HG03469 (cell line): ENCODE data around the gene PRKAR2B.
"Not testable (repeated sequence)": the region's sequence is repeated elsewhere in the genome, so short reads cannot be mapped to it uniquely, and the experiment has no call there.

Experiments used
- ATAC-seq: cut with Tn5 transposase; IDR thresholded peaks from one replicate; pipeline ENCODE4 v1.9.1; 2021; ENCODE audit warnings: mild to moderate bottlenecking, moderate library complexity, moderate number of reproducible peaks; ENCODE audit not compliant: unreplicated experiment

Gene PRKAR2B

DNA sequence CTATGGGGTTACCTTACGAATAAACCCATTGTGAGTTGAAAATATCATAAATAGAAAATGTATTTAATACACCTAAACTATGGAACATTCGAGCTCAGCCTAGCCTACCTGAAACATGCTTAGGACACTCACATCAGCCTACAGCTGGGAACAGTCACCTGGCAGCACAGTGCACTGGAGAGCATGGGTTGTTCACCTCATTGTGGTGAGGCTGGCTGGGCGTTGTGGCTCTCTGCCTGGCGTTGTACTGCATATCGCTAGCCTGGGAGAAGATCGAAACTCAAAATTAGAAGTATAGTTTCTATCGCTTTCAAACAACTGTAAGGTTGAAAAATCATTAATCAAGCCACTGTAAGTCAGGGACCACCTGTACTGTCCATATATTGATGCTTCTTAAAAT, 107.0 kb downstream of the PRKAR2B start:
- no peak for ATAC-seq

- ATAC-seq, result no peak
These were observed 107.5 kb downstream of the PRKAR2B start for GRCh38 chr7:107152011-107152410.

GRCh38 chr7:107154826-107155225, 110.3 kb downstream of the PRKAR2B start:
- no peak for ATAC-seq

DNA sequence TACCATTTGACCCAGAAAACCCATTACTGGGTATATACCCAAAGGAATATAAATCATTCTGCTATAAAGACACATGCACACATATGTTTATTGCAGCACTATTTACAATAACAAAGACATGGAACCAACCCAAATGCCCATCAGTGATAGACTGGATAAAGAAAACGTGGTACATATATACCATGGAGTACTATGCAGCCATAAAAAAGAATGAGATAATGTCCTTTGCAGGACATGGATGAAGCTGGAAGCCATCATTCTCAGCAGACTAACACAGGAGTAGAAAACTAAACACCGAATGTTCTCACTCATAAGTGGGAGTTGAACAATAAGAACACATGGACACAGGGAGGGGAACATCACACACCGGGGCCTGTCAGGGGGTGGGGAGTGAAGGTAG, 111.2 kb downstream of the PRKAR2B start:
- ATAC-seq, result not testable (repeated sequence)

GRCh38 chr7:107157091-107157490, 112.6 kb downstream of the PRKAR2B start:
- ATAC-seq, result no peak

DNA sequence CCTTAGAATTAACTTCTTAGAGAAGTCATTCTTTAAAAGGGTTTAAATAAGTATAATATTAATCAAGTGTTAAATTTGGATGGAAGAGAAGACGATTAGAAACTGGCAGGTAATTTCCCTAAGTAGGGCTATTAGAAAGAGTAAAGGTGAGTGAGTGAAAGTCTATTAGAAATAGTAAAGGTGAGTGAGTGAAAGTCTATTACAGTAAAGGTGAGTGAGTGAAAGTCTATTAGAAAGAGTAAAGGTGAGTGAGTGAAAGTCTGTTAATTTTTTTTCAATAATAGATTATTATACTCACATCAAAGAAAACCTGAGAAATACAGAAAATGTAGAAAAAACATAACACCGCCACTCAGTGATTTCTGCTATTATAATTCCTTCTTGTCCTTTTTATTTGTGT, 113.5 kb downstream of the PRKAR2B start:
- no peak for ATAC-seq

- no peak for ATAC-seq
These were observed 115.9 kb downstream of the PRKAR2B start for GRCh38 chr7:107160389-107160788.

- ATAC-seq, result no peak
These were observed 116.9 kb downstream of the PRKAR2B start for GRCh38 chr7:107161415-107161814.

DNA sequence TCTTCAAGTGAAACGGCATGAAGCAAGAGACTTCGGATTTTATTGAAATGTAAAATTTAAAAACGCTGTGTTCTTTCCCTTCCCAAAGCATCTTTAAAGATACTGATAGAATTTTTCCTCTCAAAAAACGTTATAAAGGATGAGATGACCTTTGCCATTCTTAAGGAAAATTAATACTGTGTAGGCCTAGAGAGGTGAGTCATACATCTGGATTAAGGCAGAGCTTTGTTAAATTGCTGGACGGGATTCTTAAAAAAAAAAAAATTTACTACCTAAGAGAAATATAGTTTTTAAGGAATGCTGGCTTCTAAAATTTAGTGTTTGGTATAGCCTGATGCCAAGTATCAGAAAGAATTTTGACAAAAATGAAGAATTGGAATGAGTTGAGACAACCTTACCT, 118.0 kb downstream of the PRKAR2B start:
- no peak for ATAC-seq

DNA sequence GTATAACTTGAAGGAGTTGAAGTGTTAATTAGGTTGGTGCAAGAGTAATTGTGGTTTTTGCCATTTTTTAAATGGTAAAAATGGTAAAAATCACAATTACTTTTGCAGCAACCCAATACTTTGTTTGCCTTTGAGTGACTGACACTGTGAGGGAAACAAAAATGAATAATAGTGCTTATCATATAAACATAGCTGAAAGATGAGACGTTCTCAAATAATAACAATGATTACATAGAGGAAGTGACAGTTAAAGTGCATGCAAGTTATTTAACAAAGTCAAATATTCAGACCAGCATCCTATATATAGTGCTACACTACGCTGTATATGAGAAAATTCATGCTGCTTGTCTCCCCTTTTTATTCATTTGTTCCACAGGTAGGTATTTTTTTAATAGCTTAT, 119.6 kb downstream of the PRKAR2B start:
- no peak for ATAC-seq

GRCh38 chr7:107165341-107165740, 120.8 kb downstream of the PRKAR2B start:
- ATAC-seq, result no peak

- ATAC-seq, result no peak
These were observed 122.4 kb downstream of the PRKAR2B start for GRCh38 chr7:107166736-107167426.

DNA sequence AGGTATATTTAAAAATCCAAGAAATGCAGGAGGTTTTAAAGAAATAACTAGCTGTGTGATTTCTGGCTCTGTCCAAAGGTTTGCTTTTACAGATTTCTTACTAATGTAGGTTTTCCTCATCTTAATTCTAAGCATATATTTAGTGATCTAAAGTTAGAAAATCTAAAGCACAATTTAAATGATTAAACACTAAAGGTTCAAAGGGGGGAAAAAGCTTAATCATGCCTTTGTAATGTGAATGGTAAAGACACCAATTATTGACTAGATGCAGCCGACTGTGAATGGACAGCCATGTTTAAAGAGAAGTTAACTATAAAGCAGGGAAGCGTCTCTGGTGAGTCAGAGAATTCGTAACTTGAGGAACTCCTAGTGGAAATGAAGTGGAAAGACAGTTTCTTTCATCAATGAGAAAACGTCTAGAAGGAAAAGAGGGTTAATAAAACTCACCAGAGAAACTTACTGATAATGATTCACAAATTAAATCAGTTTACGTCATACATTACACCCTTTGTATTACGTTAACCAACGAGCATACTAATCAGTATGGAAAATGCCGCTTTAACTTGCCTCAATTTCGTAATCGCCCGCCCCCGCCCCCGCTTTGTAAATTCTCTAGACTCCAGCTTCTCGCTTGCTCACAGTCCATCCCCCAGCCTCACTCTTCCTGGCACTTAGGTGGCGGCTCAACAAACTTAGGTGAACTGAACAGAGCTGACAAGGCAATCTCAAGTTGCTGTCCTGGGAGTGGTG, 123.2 kb downstream of the PRKAR2B start:
- no peak for ATAC-seq

- ATAC-seq, result peak; percentile 78
These were observed 124.0 kb downstream of the PRKAR2B start, which contains the start of gene HBP1 for GRCh38 chr7:107168233-107169119. HBP1 (plus strand) TSS chr7:107169003; CDS start chr7:107179894, 10,891 bp downstream.

DNA sequence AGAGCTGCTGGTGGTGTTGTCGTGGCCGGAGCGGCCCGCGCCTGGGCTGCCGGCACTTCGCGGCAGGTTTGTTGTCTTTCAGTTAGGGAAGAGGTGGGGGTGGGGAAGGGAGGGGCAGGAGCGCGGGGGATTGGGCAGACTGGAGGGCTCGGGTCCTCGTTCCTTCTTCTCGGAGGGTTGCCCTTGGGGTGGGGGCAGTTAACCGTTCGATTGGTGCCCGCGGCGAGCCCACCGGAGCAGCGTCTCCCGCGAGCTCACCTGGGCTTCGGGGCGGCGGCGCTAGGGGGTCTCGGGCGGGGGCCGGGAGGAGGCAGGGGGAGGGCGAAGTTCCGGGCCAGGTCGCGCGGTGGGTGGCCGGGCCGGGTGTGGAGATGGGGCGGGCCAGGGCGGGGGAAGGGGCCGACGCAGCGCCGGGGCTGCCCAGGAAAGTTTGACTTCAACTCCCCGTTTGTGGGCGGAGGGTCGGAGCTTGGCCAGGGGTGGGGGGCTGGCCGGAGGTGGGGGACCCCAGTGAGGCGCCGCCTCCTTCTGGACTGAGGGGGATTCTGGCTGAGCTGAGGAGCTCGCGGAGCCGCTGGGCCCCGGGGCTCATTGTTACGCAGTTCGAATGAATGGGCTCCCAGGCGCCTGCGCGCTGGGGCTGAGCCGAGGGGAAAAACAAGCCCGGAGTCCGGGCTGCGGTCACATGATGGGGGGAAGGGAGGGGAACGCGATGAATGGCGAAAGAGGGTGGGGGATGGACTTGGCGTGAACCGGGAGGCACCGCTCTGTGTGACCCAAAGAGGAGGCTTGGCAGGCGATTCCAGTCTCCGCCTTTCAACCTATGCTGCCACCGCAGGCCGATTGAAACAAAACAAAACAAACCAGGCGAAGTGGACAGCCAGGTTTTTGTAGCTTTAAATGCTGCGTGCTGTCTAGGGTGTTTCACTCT, 124.9 kb downstream of the PRKAR2B start:
- ATAC-seq, result peak; percentile 13

DNA sequence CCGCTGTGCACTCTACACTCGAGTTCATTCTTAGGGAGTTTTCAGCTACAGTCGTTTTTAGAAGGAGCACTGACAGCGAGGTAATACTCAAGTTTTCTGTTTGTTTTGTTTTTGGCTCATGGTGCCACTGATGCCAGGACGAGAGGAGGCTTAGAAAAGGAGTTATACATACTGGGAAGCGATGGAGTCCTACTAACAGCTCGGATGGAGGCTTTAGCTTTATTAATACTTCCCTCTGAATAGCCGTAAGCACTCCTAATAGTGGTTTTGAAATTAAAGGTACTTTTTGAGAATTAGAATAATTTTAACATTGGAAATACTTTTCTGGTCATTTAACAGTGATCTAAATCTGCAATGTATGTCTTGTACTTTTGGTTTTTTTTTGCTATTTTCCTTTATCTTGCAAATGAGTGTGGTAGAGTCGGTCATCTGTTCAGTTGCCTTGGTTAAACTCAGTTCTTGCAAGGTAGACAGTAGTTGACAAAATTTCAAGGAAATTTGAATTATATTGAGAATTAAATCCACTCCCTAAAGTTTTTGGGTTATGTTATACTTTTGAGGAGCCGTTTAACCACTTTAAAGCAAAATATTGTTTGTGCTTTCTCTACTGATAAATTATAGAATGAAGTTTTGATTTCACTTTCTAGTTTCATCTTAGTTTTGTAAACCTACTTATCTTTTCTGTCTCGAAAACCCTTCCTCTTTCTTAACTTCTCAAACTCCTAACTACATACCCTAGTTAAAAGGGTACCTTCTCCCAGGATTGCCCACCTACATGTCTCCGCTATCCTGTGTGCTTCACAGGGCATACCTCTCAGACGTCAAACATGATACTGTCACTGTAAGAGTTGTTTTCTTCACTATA, 125.8 kb downstream of the PRKAR2B start:
- no peak for ATAC-seq

DNA sequence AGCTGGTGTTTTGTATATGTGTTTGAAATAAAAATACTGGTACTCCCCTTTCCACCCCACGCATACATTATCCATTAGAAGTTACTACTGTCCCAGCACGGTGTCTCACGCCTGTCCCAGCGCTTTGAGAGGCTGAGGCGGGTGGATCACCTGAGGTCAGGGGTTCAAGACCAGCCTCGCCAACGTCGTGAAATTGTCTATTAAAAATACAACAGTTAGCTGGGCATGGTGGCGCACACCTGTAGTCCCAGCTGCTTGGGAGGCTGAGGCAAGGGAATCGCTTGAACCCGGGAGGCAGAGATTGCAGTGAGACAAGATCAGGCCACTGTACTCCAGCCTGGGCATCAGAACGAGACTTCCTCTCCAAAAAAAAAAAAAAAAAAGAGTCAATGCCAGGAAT, 127.0 kb downstream of the PRKAR2B start:
- ATAC-seq, result no peak

DNA sequence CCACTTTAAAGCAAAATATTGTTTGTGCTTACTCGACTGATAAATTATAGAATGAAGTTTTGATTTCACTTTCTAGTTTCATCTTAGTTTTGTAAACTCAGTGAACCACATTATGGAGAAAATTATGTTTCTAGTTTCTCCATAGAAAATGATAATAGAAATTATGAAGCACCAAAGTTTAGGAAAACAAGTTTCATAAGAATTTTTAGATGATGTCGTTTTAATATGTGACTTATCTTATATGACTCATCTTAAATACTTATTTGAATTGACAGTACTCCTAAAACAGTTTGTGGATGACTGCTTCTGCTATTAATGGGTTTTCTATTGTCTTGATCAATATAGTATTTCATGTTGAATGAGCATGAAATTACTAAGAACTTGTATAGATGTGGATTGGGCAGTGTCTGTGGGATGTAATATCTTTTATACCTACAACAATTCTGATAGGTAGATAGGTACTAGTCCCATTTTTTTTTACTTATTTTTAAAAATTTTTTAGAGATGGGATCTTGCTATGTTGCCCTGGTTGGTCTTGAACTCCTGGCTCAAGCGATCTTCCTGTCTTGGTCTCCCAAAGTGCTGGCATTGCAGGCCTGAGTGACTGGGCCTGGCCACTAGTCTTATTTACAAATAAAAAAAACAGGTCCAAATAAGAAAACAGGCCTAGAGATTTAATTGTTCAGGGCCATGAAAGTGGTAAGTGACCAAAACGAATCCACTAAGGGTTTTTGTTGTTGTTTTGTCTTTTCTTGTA, 127.9 kb downstream of the PRKAR2B start:
- ATAC-seq, result no peak

- no peak for ATAC-seq
These were observed 128.7 kb downstream of the PRKAR2B start for GRCh38 chr7:107173191-107173590.
